H1 (cell line): ENCODE data around the gene BTBD1. TPM values are rescaled to one million over a fixed set of nuclear protein-coding genes. Genes with fewer than 3 reads are reported as not detected.

Experiments
- ATF3 ChIP-seq: IDR thresholded peaks from 2 replicates; pipeline ENCODE4 v1.6.1; 2011; ENCODE audit warnings: low read depth, mild to moderate bottlenecking, low read length; ENCODE audit not compliant: insufficient read depth
- HDAC2 ChIP-seq, 2 experiments: fragments of 300-600 bp in 1 of 2; sonication (generic) in 1 of 2; IDR thresholded peaks; 2 replicates each; pipeline ENCODE4 v1.6.1; 2011 to 2012; ENCODE audit warnings: low read depth in 2 of 2, low read length in 2 of 2, mild to moderate bottlenecking in 2 of 2, moderate library complexity in 2 of 2, borderline replicate concordance in 1 of 2, inconsistent platforms in 1 of 2
- MAFK ChIP-seq: IDR thresholded peaks from 2 replicates; pipeline ENCODE4 v1.6.1; 2012; ENCODE audit warnings: low read depth, mild to moderate bottlenecking, improper control_type of control experiment, low read length
- POLR2A ChIP-seq, 2 experiments: IDR thresholded peaks; 1 replicate in 1 of 2; 2 replicates in 1 of 2; pipeline ENCODE4 v1.6.1; 2011; ENCODE audit warnings: low read depth in 2 of 2, low read length in 2 of 2, mild to moderate bottlenecking in 2 of 2; ENCODE audit errors: control extremely low read depth in 1 of 2
- SP2 ChIP-seq: IDR thresholded peaks from 2 replicates; pipeline ENCODE4 v1.6.1; 2012; ENCODE audit warnings: mild to moderate bottlenecking, low read length, inconsistent platforms
- USF2 ChIP-seq: IDR thresholded peaks from 2 replicates; pipeline ENCODE4 v1.6.1; 2011; ENCODE audit warnings: low read length, improper control_type of control experiment
- polyA plus RNA-seq, 7 experiments: library from polyadenylated mRNA; depleted of rRNA in 3 of 7; stranded (reverse) in 5 of 7; unstranded in 2 of 7; fragments of >200 nt in 5 of 7; fragments of 200-250 nt in 2 of 7; gene quantifications; 1 replicate in 5 of 7; 2 replicates in 1 of 7; 4 replicates in 1 of 7; pipeline versions ENCODE4 v1.2.1 to v1.2.3, GENCODE V29; 2011 to 2013; ENCODE audit warnings: missing spikeins in 2 of 7, mixed read lengths in 2 of 7
- total RNA-seq: library from RNA; stranded (reverse); fragmentation: NEBNext Ultra II Directional; extraction: Animal tissue kit (Norgen Biotek cat#: 25700); gene quantifications from 2 replicates; pipeline ENCODE4 v1.2.1, GENCODE V29; 2021

The BTBD1 gene
- total and polyA plus RNA-seq, 2 of the 8 experiments (the other 6 are each of a cell fraction or from before 2014, with no cell fraction given): 18.6 to 39.5 TPM

GRCh38 chr15:83057002-83057401, 10.1 kb downstream of the BTBD1 start (continued):
- no peak for TF ChIP-seq ATF3
- TF ChIP-seq MAFK: no peak
- no peak for TF ChIP-seq POLR2A (IDR thresholded peaks at IDR 0.05; ENCODE audit: control extremely low read depth in 1 of 2, low read depth in 2 of 2, low read length in 2 of 2)
- no peak for TF ChIP-seq SP2
- TF ChIP-seq USF2: no peak
- no peak for TF ChIP-seq HDAC2 (IDR thresholded peaks at IDR 0.05; ENCODE audit: borderline replicate concordance in 1 of 2, low read depth in 2 of 2, low read length in 2 of 2)
